GM18519 (cell line): ENCODE results near the gene FXN.
A peak's percentile ranks its signal among the peaks of the same experiment; 100 is the strongest.
"Not testable (repeated sequence)": the region's sequence is repeated elsewhere in the genome, so short reads cannot be mapped to it uniquely, and the experiment has no call there.

Source experiments
- ATAC-seq: cut with Tn5 transposase; IDR thresholded peaks from one replicate; pipeline ENCODE4 v1.9.1; 2021; ENCODE audit warnings: mild to moderate bottlenecking, moderate library complexity; ENCODE audit not compliant: unreplicated experiment, low FRiP score

FXN gene

DNA sequence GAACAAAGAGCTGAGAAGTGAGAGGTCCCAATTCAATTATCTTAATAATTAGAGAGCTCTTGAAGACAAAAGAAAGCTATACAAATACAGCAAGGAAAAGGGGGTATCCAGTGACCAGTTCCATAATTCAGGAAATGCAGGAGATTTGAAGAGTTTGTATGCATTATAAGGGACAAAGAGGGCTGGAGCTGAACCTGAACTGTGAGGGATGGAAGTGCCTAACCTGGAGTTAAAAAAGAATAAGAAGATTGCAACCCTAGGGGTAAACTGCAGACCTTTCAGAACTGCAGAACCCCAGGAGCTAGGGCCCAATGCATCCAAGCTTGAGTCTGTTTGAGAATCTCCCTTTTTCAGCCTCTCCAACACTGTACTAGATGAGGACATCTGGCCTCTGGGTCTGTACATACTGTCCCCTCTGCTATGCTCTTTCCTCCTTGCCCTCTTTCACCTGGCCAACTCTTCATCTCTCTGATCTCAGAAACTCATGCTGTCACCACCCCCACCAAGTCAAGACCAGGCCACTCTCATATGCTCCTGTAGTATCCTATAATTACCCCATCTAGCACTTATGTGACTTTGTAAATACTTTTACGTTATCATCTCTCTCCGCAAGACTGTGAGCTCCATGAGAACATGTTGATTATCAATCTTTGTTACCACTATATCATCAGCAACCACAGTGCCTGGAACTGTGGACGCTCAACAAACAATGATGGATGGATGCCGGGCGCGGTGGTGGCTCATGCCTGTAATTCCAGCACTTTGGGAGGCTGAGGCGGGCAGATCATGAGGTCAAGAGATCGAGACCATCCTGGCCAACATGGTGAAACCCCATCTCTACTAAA is 15.0 kb upstream of the FXN start:
- ATAC-seq = no peak

GRCh38 chr9:69023650-69024049 is 11.9 kb upstream of the FXN start:
- ATAC-seq = no peak

GRCh38 chr9:69027355-69028097 is 8.0 kb upstream of the FXN start:
- peak; percentile 77 for ATAC-seq

- ATAC-seq = no peak
Measured at GRCh38 chr9:69028754-69029153, 6.8 kb upstream of the FXN start.

GRCh38 chr9:69029535-69029934 is 6.0 kb upstream of the FXN start:
- ATAC-seq = no peak

- ATAC-seq = no peak
Measured at GRCh38 chr9:69030851-69031645, 4.5 kb upstream of the FXN start.

DNA sequence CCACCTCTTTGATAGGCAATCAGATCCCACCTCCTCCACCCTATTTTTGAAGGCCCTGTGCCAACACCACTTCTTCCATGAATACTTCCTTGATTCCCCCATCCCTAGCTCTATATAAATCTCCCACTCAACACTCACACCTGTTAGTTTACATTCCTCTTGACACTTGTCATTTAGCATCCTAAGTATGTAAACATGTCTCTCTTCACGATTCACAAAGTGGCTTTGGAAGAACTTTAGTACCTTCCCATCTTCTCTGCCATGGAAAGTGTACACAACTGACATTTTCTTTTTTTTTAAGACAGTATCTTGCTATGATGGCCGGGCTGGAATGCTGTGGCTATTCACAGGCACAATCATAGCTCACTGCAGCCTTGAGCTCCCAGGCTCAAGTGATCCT is 1.5 kb upstream of the FXN start:
- ATAC-seq = no peak

DNA sequence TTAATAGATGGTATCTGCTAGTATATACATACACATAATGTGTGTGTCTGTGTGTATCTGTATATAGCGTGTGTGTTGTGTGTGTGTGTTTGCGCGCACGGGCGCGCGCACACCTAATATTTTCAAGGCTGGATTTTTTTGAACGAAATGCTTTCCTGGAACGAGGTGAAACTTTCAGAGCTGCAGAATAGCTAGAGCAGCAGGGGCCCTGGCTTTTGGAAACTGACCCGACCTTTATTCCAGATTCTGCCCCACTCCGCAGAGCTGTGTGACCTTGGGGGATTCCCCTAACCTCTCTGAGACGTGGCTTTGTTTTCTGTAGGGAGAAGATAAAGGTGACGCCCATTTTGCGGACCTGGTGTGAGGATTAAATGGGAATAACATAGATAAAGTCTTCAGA is 757 bp downstream of the FXN start:
- no peak for ATAC-seq

- no peak for ATAC-seq
Measured at GRCh38 chr9:69036799-69037198, 1.2 kb downstream of the FXN start.

GRCh38 chr9:69040646-69041045 is 5.1 kb downstream of the FXN start:
- ATAC-seq = no peak

- ATAC-seq = no peak
Measured at GRCh38 chr9:69044240-69045219, 9.0 kb downstream of the FXN start.

- no peak for ATAC-seq
Measured at GRCh38 chr9:69045821-69046220, 10.3 kb downstream of the FXN start.

- no peak for ATAC-seq
Measured at GRCh38 chr9:69046723-69047122, 11.2 kb downstream of the FXN start.

- ATAC-seq = no peak
Measured at GRCh38 chr9:69047371-69047770, 11.8 kb downstream of the FXN start.

DNA sequence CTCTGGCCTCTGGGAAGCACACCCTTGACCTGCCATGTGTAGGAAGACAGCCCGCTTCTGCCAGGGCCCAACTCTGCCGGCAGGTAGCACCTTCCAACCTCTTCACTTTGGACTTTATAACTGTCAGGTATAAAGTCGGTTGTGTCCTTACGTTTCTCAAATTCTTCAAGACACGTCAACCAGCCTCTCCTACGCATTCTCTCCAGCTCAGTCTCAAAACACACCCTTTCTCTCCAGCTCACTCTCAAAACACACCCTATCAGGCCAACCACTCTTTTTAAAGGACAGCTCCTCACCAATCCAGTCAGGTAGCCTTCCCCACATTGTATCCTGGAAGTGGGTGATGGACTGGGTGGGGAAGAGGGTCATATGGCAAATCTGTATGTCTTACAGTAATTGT is 13.5 kb downstream of the FXN start:
- no peak for ATAC-seq

GRCh38 chr9:69050936-69051335 is 15.4 kb downstream of the FXN start:
- not testable (repeated sequence) for ATAC-seq

GRCh38 chr9:69054989-69055388 is 19.4 kb downstream of the FXN start:
- ATAC-seq = no peak

- no peak for ATAC-seq
Measured at GRCh38 chr9:69056191-69056815, 20.8 kb downstream of the FXN start.

DNA sequence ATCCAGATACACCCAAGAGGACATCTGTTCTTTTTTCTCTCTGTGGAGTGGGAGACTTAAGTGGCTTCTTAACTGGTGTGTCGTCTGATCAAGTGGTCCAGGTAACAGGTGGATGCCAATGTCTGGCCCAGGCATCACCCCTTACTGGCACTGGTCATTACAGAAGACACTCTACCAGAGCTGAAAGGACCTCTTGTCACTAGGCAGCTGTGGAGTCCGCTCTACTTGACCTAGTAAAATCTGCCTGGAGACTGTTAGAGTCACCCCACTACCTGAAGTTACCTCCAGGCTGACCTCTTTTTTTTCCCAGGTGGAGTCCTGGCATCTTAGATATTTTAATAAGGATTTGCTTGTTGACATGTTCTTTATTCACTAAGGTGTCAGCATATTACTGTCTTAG is 22.5 kb downstream of the FXN start:
- ATAC-seq = no peak

- no peak for ATAC-seq
Measured at GRCh38 chr9:69060766-69061165, 25.2 kb downstream of the FXN start.
